GM18909 (cell line): ENCODE measurements around the gene TSEN34.
A peak's percentile ranks its signal among the peaks of the same experiment; 100 is the strongest.

Source experiments
- ATAC-seq: cut with Tn5 transposase; IDR thresholded peaks from one replicate; pipeline ENCODE4 v1.9.1; 2021; ENCODE audit warnings: mild to moderate bottlenecking; ENCODE audit not compliant: unreplicated experiment, poor library complexity

The TSEN34 gene

DNA sequence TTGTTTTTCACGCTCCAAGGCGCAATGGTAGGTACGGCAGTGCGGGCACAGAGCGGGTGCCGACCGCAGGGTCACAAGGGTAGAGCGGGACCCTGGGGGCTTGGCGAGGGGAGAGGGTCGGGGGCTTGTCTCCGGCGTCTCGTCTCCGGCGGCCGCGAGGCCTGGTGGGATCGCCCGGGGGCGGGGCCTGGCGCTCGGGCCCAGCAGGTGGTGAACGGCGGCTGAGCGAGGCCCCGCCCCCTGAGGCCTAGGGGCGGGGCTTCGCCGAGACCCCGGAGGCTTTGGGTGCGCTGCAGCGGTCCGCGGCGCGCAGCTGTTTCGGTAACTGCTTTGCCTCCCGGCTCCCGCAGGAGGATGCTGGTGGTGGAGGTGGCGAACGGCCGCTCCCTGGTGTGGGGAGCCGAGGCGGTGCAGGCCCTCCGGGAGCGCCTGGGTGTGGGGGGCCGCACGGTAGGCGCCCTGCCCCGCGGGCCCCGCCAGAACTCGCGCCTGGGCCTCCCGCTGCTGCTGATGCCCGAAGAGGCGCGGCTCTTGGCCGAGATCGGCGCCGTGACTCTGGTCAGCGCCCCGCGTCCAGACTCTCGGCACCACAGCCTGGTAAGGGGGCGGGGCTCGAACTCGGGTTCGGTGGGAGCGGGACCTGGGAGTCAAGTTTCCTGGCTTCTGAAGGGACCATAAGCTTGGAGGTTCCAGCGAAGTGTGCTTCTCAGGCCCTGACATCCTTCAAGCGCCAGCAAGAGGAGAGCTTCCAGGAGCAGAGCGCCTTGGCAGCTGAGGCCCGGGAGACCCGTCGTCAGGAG is at the start of gene TSEN34:
Gene TSEN34, plus strand, starts transcription at position 298 of the 800 bp plus-strand sequence. Its CDS starts 57 bp downstream, at position 355.
- peak; percentile 32 for ATAC-seq

DNA sequence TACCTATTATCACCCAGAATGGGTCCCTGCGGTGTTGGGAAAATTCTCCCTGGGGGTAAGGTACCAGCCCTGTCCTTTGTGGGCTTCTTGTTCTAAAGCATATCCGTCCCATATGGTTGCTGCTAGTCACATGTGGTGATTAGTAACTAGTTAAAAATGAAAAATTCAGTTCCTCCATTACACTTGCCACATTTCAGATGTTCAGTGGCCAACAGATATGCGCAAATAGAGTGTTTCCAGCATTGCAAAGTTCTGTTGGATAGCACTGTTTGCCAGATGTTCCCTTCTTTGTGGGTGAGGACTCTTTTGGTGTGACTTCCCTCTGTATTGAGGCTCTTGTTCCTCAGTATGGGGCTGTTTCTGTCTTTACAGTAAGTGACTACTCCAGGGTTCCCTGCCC is 49.8 kb upstream of the TSEN34 start:
- no peak for ATAC-seq

DNA sequence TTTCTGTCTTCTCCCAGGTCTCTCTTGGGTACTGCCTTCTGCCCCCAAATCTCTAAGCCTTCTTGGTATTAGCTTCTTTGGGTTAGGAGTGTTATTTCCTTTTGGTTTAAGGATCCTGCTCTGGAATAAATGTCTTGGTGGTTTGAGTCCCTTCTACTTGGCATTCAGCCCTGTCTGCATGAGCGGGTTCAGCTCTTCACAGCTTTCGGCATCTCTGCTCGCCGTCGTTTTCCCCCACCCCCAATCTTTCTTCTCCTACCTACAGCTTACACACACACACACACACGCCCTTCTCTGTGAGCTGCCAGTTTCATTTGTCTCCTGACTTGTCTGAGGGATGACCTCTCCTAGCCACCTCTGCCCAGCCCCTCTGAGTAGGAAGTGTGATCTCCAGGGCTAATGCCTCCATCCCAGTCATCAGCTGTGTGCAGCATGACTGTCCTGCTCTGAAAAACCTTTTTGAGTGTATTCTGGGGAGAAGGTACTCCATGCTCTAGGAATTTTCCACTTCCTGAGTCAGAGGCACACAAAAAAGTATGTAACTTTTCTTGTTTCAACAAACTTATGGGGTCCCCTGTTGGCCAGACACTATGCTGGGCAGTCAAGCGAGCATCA is 48.8 kb upstream of the TSEN34 start:
- ATAC-seq: no peak

DNA sequence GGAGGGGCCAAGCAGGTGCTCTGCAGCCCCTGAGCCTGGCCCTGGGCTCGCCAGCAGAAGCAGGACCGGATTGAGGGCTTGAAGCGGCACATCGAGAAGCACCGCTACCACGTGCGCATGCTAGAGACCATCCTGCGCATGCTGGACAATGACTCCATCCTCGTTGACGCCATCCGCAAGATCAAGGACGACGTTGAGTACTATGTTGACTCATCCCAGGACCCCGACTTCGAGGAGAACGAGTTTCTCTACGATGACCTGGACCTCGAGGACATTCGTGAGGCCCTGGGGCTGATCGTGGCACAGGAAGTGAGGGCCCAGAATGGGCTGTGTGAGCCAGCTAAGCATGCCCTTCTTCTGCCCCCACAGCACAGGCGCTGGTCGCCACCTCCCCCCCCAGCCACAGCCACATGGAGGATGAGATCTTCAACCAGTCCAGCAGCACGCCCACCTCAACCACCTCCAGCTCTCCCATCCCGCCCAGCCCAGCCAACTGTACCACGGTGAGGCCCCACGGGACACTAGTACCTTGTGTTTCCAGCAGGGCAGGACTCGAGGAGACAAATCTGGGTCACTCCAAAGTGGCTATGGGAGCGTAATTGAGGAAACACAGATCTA is 45.5 kb upstream of the TSEN34 start:
- no peak for ATAC-seq

DNA sequence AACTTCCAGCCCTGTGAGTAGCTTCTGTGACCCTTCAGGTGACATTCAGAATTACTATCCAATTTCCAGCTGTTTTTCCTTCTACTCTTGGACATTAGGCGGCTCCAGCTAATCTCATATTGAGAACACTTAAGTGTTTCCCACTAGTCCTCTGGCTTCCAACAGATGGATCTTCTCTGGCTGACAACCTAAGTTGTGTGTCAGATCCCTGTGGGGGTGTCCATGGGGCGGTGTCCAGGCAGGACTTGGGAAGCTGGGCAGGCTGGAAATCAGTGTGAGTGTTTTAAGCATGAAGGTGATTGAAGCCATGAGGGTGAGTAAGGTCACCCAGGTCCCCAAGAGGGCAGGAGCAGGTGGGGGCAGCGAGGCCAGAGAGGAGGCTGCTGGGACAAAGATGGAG is 43.4 kb upstream of the TSEN34 start:
- no peak for ATAC-seq

DNA sequence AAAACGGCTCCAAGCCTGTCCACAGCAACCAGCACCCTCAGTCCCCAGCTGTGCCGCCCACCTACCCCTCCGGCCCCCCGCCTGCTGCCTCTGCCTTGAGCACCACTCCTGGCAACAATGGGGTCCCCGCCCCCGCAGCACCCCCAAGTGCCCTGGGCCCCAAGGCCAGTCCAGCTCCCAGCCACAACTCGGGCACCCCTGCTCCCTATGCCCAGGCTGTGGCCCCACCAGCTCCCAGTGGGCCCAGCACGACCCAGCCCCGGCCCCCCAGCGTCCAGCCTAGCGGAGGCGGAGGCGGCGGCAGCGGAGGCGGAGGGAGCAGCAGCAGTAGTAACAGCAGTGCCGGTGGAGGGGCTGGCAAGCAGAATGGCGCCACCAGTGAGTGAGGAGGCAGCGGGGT is 43.0 kb upstream of the TSEN34 start:
- no peak for ATAC-seq

DNA sequence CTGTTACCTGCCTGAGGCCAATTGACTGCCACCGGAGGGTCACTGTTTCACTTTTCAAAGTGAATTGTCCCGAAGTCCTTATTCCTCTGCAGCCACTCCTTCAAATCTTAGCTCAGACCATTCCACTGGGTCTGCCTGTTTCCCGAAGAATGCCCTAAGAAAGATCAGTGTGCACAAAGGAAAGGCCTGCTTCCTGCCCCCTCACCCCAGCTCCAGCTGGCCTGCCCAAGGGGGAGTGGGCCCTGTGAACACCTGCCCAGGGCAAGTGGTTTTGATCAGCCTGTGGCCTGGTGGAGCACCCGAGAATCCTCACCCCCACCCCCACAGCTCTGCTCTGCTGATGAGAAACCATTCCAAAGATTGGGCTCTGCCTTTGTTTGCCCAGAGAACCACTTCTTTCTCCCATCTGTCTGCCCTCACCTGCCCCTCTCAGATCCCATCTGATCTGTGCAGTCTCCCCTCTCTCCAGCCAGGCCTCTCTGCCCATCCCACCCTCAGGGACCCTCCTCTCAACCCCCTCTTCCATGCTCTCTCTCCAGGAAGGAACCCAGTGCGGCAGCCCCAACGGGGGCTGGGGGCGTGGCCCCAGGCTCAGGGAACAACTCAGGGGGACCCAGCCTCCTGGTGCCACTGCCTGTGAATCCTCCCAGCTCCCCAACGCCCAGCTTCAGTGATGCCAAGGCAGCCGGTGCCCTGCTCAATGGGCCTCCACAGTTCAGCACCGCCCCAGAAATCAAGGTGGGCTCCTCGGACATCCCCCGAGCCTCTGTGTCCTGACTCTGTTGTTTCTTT is 41.9 kb upstream of the TSEN34 start:
- ATAC-seq: no peak

DNA sequence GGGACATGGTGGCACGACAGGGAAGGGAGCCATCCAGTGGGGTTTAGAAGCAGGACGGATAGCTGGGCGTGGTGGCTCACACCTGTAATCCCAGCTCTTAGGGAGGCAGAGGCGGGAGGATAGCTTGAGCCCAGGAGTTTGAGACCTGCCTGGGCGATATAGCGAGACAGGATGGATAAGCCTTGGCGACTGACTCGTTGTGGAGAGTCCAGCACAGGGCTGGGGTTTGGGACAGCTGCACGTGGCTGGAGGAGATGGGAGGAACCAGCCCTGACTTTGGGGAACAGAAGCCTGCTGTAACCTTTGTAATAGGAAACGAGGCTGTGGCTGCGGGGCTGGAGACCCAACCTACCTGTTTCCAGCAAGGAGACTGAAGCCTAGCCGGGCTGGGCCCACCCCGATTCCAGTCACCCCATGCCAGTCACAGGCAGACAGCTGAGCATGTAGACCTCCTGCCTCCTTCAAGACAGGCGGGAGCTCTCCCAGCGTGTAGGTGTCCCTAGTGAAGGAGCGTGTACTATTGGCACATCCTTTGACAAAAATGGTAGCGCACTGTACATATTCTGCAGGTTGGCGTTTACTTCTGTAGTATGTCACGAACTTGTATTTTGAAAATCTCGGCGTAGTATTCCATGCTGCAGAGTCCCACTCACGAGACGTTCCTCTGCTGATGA is 39.6 kb upstream of the TSEN34 start:
- no peak for ATAC-seq

DNA sequence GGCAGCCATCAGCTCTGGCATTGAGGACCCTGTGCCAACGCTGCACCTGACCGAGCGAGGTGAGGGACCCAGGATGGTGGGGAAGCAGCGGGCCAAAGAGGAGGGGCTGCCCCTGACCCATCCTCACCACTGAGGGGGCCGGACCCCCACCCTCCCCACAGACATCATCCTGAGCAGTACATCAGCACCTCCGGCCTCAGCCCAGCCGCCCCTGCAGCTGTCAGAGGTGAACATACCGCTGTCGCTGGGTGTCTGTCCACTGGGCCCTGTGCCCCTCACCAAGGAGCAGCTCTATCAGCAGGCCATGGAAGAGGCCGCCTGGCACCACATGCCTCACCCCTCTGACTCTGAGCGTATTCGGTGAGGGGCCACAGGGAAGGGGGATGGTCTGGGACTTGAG is 38.8 kb upstream of the TSEN34 start:
- ATAC-seq: no peak

DNA sequence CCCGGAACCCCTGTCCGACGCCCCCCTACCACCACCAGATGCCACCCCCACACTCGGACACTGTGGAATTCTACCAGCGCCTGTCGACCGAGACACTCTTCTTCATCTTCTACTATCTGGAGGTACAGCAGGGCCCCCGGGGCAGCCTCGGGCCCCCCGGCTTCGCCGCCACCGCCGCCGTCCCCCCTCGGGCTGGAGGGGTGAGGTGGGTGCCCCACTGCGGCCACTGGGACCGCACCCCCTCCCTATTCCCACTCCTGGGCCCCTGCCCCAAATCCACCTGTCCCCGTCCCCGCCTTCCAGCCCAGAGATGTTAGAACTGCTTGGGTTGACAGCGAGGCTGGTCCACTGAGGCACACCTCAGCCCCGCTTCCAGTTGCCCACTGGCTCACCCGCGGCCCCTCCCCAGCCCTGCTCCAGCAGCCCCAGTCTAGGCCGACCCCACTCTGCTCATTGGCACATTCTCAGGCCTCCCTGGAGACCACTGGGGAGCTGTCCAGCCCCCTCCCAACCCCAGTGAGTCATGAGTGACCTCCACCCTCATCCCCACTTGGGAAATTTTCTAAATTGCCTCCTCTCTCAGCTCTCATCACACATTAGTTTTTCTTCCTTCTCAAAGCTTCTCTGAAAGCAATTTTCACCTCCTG is 38.1 kb upstream of the TSEN34 start:
- ATAC-seq: no peak

DNA sequence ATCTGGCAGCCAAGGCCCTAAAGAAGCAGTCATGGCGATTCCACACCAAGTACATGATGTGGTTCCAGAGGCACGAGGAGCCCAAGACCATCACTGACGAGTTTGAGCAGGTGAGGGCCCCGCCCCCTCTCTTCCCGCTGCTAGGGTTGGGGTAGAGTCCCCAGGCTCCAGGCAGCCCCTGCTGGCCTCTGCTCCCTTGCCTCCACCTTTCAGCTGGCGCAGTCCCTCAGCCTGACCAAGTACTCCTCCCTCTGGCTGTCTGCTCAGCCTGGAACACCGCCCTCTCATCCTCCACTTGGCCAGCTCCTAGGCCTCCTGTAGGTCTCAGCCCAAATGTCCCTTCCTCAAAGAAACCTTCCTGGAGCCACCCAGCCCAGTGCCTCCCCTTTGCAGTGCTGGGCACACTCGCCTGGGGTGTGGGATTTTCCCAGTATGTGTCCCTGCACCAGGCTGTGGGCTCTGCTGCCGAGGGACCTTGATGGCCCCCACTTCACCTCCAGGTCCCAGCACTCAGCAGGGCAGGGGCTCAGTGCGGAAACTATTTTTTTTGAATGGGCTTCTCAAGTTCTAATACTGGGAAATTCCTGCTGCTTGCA is 37.3 kb upstream of the TSEN34 start:
- ATAC-seq: no peak

DNA sequence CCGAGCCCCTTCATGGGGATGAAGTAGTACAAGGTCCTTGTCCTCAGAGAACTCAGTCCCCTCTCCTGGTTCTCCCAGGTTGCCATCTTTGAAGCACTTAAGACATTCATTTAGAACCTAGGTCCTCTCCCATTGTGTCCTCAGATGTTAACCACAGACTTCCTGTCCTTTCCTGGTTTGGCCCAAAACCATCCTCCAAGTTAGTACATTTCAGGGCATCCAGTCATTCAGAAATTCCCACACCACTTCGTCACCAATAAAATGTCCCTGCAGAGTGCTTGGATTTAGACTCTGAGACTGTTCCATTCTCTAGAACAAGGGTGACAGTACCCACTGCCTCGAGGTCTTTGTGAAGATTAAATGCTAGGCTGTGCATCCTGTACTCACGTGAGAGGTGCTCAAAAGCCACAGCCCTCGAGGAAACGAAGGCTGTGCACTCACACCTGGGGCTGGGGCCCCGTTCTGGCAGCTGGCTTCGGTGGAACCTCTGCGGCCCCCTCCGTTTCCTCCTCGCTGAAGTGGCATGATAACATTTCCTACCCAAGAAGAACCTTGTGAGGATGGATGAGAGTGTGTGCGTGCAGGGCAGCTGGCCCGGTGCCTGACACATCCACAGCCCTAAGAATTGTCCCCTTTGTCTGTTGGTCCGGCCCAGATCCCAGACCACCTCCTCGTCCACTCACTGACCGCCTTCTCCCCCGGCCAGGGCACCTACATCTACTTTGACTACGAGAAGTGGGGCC is 36.3 kb upstream of the TSEN34 start:
- ATAC-seq: no peak

DNA sequence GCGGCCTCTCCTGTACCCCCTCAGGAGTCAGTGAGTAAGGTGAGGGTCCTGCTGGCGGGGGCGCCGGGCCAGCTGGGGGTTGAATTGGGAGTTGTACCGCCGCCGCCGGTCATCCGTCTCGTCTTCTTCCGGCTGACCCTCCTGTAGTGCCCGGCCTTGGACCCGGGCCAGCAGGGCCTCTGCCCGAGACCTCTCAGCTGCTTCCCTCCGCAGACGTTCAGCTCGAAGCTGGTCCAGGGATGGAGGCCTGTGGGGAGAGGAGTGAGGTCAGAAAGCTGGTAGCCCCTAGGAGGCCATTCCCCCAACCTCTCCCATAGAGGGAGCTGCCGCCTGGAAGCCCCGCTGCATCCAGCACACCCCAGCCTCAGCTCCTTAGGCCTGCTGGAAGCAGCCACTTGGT is 35.4 kb upstream of the TSEN34 start:
- ATAC-seq: no peak

DNA sequence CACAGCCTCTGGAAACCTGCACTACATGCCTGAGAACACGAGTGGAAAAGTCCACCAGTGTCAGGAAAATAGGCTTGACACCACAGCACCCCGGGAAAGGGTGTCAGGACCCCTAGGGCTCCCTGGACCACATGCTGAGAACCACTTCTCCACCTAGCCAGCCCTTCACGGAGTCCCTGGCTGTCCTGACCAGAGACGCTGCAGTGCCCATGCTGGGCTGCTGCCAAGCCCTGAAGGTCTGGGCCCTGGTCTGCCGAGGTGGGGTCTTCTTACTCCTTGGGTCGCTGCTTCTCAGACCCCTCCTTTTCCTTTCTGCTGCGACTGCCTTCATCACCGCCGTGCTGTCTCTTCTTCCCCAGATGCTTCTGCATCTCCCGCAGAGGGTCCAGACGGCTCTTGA is 34.6 kb upstream of the TSEN34 start:
- no peak for ATAC-seq

DNA sequence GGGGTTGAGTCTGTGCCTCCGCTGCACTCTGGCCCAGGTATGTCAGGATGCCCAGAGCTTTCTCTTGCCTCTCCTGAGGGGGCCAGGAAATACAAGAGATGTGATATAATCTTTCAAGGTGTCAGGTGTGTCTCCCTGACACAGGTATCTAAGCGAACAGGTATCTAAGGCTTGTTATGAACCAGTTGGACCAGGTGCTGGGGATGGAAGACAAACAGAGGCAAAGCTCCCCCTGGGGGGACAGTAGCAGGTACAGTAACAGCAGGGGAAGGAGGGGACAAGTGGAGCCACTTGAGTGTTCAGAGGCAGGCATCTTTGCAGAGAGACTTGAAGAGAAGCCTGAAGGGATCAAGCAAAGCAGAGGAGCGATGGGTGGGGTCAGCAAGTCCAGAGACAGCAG is 34.2 kb upstream of the TSEN34 start:
- no peak for ATAC-seq

DNA sequence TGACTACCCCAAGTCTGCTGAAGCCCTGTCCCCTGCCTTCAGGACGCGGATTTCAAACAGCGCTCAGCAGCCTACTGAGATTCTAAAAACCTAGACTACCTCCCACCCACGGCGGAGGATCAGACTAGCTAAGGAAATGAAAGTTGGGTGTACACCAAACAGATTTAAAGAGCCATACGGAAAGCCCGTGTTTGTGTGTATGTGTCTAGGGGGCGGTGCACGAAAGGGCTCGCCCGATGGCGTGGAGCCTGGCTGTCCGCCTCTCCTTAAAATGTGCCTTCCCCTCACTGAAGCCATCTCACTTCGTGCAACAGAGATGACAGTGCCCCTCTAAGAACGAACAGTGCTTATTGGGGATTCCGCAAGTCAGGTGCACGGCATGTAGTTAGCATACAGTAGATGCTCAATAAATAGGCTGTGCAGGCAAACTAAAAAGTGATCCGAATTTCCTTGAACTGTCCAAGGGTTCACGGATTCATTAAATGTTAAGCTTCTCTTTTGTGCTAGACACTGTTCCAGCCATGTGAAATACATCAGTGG is 32.2 kb upstream of the TSEN34 start:
- ATAC-seq: no peak

DNA sequence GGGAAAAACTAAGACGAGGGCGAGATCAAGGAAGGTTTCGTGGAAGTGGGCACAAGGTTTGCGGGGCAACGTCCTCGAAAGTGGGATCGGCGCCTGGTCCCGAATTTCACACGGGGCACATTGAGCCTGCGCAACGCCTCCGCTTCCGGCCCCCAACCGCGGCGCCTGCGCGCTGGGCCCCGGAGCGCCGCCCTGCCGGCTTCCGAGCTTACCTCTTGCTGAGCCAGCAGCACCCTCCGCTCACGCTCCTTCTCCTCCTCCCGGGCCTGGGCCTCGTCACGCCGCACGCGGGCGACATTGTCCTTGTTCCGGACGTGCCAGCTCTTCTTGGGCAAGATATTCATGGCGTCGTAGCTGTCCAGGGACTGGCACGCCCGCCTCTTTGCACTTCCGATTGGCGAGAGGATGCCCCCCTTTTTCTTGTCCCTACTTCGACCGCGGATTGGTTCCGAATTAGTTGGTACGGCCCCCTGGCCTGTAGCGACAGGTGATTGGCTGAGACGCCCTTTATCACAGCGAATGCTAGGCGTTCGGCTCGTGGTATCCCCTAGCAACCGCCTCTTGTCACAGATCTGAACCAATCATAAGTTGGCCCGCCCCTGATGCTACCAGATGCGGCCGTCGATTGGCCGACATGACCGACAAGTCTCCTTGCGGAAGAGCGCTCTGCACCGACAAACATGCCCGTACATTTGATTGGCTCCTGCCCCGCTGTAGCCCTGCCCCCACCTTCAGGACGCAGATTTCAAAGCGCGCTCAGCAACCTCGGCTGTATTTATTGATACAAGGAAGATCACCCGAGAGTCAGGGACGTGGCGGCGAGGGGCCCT is 31.5 kb upstream of the TSEN34 start, which contains the start of gene LENG1:
Gene LENG1, minus strand, starts transcription at position 370 of the 830 bp plus-strand sequence. Its CDS starts 26 bp downstream, at position 344.
- ATAC-seq: peak; percentile 93
